Fibroblast of peridontal ligament (primary cell): ENCODE measurements around the gene PAGE2B.
"Not testable (repeated sequence)": the region's sequence is repeated elsewhere in the genome, so short reads cannot be mapped to it uniquely, and the experiment has no call there.

Experiments
- DNase-seq: peaks from one replicate; pipeline ENCODE4 v3.0.0-alpha.2; 2010; ENCODE audit errors: extremely low read depth

Gene PAGE2B

DNA sequence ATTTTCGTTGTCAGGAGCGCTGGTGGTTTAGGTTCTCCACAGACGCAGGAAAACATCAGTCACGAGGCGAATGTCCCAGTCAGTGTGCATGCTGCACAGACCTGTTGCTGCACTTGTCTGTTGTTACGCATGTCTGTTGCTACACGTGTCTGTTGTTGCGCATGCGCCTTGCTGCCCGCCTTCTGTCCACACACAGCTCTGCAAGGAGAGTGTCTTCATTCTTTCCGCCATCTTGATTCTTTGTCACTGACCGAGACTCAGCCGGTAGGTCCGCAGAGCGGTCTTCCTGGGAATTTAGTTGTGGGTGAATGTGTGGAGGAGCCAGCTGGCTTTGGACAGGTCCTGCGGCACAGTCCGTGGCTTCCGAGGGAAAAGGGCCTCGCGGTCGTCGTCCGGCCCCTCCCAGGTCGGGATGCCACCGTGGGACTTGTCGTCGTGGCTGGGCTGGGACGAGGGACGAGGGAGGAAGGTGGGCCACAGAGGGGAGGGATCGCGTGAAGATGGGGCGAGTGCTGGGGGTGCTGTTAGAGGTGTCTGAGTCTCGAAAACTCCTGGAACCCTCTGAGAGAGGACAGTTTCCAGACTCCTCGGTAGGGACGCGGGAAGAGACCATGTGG lies at the start of gene PAGE2B:
PAGE2B (plus strand) TSS at position 180 of the 617 bp plus-strand sequence. CDS start 1,012 bp downstream, outside the sequence.
- DNase-seq: no peak

- DNase-seq: peak; percentile 36
Observed at GRCh38 chrX:55026143-55026542, 48.7 kb upstream of the PAGE2B start.

DNA sequence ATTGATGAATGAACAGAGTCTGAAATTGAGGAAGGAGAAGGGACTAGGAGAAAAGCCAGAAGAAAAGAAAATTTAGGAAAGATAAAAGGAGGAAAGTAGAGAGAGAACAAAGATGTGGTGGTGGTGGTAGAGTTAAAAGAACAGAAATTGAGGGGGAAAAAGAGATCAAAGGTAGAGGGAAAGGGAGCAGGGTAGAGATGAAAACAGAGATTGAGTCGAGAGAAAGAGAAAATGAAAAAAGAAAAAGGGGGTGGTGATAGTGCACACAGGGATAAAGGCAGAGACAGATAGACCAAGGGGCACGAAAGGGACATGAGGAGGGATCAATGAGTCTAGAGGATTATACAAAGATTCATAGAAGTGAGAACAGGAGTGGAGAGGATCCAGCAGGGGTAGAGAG lies 48.0 kb upstream of the PAGE2B start:
- no peak for DNase-seq

DNA sequence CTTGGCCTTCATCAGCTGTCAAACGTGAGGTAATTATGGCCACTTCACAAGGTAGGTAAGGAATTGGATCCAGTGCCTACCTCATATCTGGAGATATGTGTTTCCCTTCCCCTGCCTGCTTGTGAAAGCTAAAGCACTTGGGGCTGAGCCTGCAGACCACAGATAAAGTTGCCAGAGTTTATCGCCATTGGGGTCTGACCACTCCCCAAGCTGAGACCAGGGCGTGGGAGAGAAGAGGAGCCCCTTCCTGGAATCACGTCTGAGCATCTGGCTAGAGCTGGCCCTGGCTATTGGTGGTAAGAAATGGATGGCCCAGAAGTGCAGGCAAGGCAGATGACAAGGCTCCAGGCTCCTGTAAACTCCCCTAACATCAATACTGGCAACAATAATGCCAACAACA lies 46.8 kb upstream of the PAGE2B start:
- DNase-seq: no peak

DNA sequence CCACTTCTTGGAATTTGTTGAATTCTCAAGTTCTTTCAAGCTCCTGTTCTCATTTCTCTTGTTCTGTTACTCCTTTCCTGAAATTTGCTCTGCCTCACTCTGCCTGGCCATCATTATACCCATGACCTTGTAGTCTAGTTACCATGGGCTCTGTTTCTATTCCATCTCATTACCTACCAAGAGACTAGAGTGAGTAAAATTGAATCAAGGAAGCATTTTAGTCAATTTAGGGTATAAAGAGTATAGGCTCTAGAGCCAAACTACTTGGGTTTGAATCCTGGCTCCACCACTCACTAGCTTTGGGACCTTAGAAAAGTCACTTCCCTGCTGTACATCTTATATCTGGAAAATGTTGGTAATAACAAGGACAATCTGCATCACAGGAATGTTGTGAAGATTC lies 46.2 kb upstream of the PAGE2B start:
- DNase-seq: no peak

DNA sequence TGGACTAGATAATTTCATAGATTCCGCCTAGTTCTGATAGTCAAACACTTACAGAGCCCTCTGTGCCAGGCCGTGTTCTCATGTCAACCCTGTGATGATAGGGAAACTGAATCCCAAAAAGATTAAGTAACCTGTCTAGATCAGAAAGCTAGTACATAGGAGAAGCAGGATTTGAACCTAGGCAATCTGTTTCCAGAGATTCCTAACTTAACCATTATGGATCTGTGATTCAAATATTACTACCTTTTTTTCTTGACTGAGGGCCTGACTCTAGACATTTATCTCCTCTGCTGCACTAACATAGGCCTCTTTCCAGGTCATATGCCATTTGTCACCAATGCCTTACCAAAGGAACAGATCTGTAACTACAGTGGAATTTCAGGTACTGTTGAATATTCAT lies 45.5 kb upstream of the PAGE2B start:
- DNase-seq: no peak

GRCh38 chrX:55030271-55031205 lies 44.3 kb upstream of the PAGE2B start, which contains the start of gene ALAS2:
Gene ALAS2 (minus strand): TSS chrX:55030977. CDS start chrX:55026000, 4,977 bp downstream.
- DNase-seq: no peak

DNA sequence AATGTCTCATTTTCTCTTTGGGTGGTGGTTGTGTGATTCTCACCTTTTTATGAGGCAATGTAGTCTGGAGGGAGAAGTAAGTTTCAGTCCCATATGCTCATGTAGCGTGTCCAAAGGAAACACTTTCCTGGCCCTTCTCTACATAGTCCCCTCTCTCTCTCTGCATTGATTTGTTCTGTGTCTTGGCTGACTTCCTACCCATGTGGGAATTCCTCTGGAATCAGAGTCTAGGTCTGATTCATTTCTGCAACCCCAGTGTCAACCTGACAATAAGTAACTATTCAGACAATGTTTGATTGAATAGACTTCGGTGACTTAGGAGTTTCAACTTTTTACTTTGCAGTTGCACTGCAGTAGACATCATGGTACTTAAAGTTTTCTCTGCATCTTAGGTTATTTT lies 41.4 kb upstream of the PAGE2B start:
- DNase-seq: no peak

GRCh38 chrX:55039471-55039870 lies 35.4 kb upstream of the PAGE2B start:
- DNase-seq: no peak

- no peak for DNase-seq
Observed at GRCh38 chrX:55041514-55041913, 33.3 kb upstream of the PAGE2B start.

GRCh38 chrX:55050599-55050998 lies 24.2 kb upstream of the PAGE2B start:
- DNase-seq: not testable (repeated sequence)

DNA sequence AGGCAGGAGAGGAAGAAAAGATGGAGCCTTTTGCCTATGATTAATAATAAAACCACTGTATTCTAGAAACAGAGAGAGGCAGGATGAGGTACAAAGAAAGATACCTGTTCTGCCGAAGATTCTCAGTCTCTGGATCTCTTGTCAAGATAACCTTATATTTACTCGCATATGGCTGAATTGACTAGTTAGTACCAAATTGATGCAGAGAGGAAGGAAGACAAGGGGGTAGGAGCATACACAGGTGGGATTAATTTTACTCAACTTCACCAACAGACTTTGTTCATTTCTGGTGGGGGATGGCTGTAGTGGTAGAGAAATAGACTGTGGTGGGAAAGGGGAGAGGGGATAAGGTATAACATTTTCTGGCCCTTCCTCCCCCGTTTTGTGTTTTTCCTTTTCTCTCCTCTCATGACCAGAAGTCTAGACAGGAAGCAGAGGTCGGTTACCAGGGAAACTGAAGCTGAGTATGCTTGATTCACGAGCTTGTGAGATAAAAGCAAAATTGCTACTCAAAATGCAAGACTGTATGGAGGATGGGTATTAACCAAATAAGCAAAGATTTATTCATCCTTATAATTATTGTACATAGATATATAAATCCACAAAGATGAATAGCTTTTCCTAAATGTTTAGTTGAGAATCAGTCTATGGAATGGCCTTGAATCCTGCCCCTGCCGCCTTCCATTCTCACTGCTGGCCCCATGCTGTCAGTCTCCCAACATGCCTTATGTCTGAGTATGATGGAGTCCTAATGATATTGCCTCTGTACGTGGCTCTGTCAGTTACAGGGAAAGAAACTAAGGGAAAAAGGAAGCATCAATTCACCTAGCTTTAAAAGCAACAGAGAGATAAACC lies 17.8 kb upstream of the PAGE2B start:
- peak; percentile 1 for DNase-seq

DNA sequence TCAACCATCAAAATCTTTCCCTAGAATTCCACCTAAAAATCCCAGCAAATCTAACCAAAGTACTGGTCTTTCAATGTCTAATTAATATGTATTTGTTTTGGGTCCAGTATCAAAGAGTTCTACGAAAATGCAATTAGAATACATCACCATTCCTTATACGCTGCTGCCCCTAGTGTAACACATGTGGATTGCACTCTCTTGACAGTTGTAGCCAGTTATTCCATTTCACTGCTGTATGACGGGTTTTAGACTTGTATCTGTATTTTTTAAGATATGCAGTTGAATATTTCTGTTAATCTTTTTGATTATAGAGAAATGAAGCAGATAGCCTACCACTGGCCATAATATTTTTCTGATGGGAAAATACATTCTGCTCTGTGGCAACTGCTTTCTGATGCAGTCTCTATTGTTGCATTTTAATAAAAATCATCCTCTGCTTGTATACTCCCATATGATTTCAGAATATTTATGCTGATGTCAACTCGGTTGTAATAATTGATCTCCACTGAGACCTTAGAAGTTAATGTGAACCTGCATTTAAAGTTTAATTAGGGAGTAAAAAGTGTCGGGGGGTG lies 17.1 kb upstream of the PAGE2B start:
- peak; percentile 50 for DNase-seq

- not testable (repeated sequence) for DNase-seq
Observed at GRCh38 chrX:55067180-55067579, 7.7 kb upstream of the PAGE2B start.

- no peak for DNase-seq
Observed at GRCh38 chrX:55072286-55072685, 2.5 kb upstream of the PAGE2B start.

GRCh38 chrX:55088795-55089489 lies 14.1 kb downstream of the PAGE2B start, which contains the start of gene PAGE2:
Gene PAGE2 (plus strand): TSS chrX:55089018. CDS start chrX:55090021, 1,003 bp downstream.
- DNase-seq: no peak

GRCh38 chrX:55098691-55099090 lies 23.9 kb downstream of the PAGE2B start:
- no peak for DNase-seq

DNA sequence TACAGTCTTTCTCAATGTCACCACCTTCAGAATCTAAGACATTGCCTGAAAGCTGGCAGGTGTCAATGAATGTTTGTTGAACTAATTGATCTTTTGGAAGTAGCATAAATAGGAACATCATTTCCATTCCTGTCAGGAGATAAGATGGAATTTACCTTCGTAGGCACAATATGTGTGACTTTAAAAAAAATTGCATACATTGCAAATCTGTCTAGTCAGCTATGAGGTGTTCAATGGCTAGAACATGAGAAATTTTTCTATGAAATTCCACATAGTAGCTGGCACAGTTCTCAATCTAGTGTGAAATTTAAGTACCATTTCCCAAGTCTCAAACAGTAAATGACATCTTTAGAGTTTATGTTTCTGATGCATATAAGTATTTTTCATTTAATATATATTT lies 24.3 kb downstream of the PAGE2B start:
- DNase-seq: no peak

DNA sequence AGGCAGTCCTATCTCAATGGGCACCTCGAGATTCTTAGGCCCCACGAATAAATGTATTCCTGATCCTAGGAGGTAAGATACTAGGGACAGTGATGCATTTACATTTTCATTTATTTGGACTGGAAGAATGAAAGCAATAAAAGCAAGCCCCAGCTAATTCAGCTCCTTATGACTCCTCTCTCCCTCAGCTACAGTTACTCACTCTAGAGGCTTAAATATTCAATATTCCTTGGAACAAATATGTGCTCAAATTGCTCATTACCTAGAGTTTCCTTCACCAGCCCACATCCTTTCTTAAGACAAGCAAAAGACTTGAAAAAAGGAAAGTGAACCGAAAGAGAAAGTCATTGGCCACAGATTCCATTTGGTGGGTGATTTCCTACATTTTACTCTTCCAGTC lies 27.9 kb downstream of the PAGE2B start:
- no peak for DNase-seq

- DNase-seq: no peak
Observed at GRCh38 chrX:55107262-55107661, 32.4 kb downstream of the PAGE2B start.

DNA sequence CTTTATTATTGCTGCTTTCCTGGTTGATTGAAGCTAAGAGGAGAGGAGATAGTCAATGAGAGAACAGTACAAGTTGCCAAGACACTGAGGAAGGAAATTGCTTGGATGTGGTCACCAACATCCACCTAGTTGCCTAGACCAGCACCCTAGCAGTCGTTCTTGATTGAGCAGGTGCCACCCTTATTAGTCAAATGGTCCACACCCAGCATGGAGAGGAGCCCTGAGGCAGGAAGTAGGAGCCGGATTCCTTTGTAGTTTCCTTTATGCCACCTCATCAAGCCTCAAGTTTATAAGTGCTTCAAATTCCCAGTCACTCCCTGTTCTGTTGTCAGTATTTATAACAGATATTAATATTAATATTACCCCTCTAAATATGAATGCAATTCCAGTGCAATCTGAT lies 33.1 kb downstream of the PAGE2B start:
- DNase-seq: no peak
